HG02610 (cell line): Measurements from ENCODE around the gene KLHL4.
"Not testable (repeated sequence)": the region's sequence is repeated elsewhere in the genome, so short reads cannot be mapped to it uniquely, and the experiment has no call there.

Experiments
- ATAC-seq: cut with Tn5 transposase; IDR thresholded peaks from one replicate; pipeline ENCODE4 v1.9.1; 2021; ENCODE audit warnings: mild to moderate bottlenecking, moderate library complexity; ENCODE audit not compliant: unreplicated experiment

Gene KLHL4

GRCh38 chrX:87517571-87518141, at the start of gene KLHL4:
Gene KLHL4, plus strand, starts transcription at chrX:87517802. Its CDS starts 92 bp downstream, at chrX:87517894.
- no peak for ATAC-seq

DNA sequence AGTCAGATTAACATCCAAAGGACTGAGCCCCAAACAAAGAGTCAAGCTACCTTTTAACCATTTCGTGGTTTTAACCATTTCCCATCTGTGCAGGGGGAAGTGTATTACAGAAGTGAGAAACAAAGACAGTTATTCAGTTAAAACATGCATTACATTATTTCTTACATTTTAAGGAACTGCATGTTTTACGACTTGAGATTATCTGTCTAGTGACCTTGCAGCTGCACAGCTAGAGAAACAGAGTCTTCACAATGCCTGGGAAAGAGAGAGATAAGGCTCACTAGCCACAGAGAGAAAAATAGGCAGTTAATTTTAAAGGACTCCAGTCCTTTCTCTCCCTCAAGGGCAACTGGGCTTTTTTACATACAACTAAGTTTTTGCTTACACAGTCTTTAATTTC, 48.7 kb upstream of the KLHL4 start:
- no peak for ATAC-seq

GRCh38 chrX:87475793-87476192, 41.8 kb upstream of the KLHL4 start:
- no peak for ATAC-seq

DNA sequence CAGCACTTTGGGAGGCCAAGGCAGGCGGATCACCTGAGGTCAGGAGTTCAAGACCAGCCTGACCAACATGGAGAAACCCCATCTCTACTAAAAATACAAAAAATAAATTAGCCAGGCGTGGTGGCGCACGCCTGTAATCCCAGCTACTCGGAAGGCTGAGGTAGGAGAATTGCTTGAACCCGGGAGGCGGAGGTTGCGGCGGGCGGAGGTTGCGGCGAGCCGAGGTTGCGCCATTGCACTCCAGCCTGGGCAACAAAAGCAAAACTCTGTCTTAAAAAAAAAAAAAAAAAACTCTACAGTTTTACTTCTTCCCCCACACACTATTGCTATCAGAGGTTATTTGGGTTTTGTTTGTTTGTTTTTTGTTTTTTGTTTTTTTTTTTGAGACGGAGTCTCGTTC, 38.9 kb upstream of the KLHL4 start:
- not testable (repeated sequence) for ATAC-seq

DNA sequence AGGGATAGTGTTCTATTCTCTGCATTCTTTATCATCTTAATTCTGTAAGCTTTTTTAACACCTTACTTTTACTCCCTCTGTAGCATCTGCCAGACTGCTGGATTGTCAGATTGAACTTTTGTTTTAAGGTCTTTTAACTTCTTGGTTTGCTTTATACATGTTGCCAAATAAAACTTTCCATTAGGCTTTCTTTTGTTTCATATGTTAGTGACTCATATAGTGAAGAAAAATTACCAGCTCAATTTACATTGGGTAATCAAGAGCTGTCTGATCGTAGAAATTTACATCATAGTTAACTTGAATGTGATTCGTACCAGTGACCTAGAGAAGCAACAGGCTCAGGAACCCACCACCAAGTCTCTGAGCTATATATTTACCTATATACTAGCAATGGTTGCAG, 28.5 kb upstream of the KLHL4 start:
- no peak for ATAC-seq

DNA sequence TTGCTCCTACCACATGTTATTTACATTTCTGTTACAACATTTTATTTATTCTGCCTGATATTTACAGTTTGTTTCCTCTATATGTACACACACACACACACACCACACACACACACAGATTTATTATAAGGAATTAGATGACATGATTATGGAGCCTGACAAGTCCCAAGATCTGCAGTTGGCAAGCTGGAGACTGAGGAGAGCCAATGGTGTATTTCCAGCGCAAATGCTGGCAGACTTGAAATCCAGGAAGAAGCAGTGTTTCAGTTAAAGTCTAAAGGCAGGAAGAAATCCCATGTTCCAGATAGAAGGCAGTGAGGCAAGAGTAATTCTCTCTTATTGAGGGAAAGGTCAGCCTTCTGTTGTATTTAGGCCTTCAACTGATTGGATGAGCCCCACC, 1.8 kb upstream of the KLHL4 start:
- no peak for ATAC-seq

DNA sequence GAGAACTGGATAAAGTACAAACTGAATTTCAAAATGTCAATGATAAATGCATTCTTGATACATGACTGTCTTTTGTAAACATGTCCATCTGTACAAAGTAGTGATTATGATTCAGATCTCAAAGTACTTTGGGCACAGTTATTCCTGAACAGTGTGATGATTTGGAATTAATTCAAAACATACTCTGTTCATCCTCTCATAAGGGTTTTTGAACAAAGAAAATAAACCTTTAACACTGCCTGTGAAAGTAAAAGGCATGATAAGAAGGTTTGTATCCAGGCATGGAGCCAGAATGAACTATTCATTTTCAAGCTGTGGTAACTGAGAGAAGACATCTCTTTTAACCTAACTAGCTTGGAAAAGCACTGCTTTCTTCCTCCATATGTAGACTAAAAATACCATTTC, 883 bp upstream of the KLHL4 start:
- no peak for ATAC-seq

GRCh38 chrX:87518504-87518903, 902 bp downstream of the KLHL4 start:
- no peak for ATAC-seq

GRCh38 chrX:87525771-87526229, 8.2 kb downstream of the KLHL4 start:
- no peak for ATAC-seq

DNA sequence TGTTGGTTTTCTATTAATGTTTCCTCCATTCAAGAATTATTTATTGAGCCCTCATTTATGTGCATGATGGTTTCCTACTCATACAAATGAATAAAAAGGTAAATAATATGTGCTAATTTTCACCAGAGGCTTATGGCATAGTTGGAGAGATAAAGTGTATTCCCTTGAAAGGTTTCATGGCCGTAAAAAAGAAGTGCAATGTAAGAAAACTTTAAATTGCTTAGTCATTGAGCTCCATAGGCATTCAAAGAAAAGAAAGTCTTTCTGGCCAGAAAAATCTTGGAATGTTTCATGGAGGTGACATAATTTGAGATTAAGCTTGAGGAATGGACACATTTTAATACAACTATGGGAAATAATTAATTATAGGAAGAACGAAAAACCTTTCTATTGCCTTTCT, 8.7 kb downstream of the KLHL4 start:
- ATAC-seq, result no peak

- no peak for ATAC-seq
Observed at GRCh38 chrX:87528487-87528886, 10.9 kb downstream of the KLHL4 start.

DNA sequence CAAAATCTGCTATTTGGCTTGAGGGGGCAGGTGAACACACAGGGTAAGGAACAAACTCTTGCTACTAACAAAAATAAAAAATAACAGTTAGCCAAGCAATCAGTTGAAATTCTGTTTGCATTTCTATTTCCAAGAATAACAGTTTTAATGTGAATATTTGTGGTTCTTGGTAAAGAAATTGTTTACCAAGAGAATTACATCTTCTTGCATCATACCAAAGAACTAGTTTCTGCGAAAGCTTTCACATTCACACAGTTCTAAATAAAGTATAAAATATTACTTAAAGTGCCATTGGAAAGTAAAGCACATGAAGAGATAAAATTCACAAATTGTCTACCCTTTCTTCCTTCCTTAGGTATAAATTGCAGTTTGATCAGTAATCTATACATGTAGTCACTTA, 54.4 kb downstream of the KLHL4 start:
- no peak for ATAC-seq

GRCh38 chrX:87572901-87573300, 55.3 kb downstream of the KLHL4 start:
- ATAC-seq, result no peak

- no peak for ATAC-seq
Observed at GRCh38 chrX:87578978-87579377, 61.4 kb downstream of the KLHL4 start.

GRCh38 chrX:87580862-87581261, 63.3 kb downstream of the KLHL4 start:
- ATAC-seq, result no peak

GRCh38 chrX:87582453-87582852, 64.9 kb downstream of the KLHL4 start:
- no peak for ATAC-seq

DNA sequence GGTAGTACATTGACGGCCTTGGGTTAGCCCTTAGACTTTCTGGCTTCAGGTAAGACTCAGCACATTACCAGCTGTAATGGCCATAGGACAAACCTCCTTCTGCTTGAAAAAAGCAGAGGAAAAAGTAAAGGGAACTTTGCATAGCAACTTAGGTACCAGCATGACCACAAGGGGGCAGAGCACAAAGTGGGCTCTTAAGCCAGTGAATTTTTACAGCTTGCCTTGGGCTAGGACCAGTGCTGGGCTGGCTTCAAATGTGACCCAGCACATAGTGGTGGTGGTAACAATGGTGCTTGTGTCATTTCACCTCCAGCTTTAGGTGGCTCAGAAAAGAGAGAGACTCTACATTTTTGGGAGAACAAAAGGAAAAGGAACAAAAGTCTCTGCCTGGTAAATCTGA, 66.1 kb downstream of the KLHL4 start:
- ATAC-seq, result no peak

GRCh38 chrX:87616371-87616770, 98.8 kb downstream of the KLHL4 start:
- no peak for ATAC-seq

GRCh38 chrX:87621697-87622096, 104.1 kb downstream of the KLHL4 start:
- ATAC-seq, result no peak

DNA sequence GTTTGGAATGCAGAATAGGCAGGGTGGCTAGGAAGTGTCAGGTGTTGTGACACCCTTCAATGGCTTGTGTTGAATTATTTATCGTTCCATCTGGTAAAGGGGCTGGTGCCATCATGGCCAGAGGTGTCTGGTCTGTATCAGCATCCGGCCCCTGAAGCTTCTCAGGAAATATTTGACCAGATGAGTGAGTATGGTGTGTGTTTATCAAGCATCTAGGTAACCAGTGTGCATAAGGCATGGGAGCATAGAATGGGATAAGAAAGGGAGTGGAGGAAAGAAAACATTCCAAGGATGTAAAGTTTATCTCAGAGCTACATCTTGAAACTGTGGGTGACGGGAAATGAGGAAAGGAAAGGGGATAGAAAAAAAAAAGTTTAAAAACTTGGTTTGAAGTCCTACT, 109.4 kb downstream of the KLHL4 start:
- ATAC-seq, result no peak

DNA sequence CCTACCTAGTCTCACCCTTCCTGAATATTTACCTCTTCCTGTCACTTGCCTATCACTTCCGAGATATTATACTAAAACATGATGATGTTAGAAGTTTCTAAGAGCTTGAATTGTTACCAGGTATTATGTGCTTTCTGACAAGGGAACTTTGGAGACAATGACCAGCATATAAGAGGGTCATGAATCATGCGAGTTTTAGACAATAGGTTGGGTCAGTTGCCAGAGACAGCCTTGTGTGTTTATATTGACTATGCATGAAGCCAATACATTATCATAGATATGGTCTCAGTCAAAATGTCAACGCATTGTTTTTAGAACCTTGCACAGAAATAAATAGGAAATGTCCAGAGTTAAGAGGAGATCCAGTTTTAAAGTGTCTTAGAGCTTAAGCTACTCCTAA, 116.8 kb downstream of the KLHL4 start:
- ATAC-seq, result no peak

- ATAC-seq, result no peak
Observed at GRCh38 chrX:87636533-87636932, 118.9 kb downstream of the KLHL4 start.

GRCh38 chrX:87641439-87641838, 123.8 kb downstream of the KLHL4 start:
- not testable (repeated sequence) for ATAC-seq
